Neural progenitor cell (in vitro differentiated cells): Measurements from ENCODE around the gene ZFHX3. TPM values are rescaled to one million over a fixed set of nuclear protein-coding genes. Genes with fewer than 3 reads are reported as not detected.

Source experiments
- DNase-seq: peaks from one replicate; pipeline ENCODE4 v3.0.0-alpha.2; 2016; ENCODE audit warnings: low spot score
- H2AFZ ChIP-seq: fragments of 200-600 bp; sonication (generic); replicated peaks from 2 replicates; pipeline ENCODE4 v1.6.1; 2016; ENCODE audit warnings: antibody characterized with exemption
- H3F3A ChIP-seq: fragments of 200-600 bp; sonication (generic); 2 replicates; pipeline ENCODE4 v1.6.1; 2016; ENCODE audit warnings: antibody characterized with exemption, low read depth
- H3K27ac ChIP-seq: fragments of 200-600 bp; sonication (generic); 2 replicates; pipeline ENCODE4 v1.5.1; 2016; ENCODE audit warnings: mild to moderate bottlenecking
- H3K27me3 ChIP-seq: fragments of 200-600 bp; sonication (generic); 2 replicates; pipeline ENCODE4 v1.6.1; 2016; ENCODE audit warnings: mild to moderate bottlenecking, moderate library complexity
- H3K36me3 ChIP-seq: fragments of 200-600 bp; sonication (generic); 2 replicates; pipeline ENCODE4 v1.5.1; 2016
- H3K4me1 ChIP-seq: fragments of 200-600 bp; sonication (generic); 2 replicates; pipeline ENCODE4 v1.6.1; 2016; ENCODE audit warnings: mixed run types
- H3K4me2 ChIP-seq: fragments of 200-600 bp; sonication (generic); 2 replicates; pipeline ENCODE4 v1.6.1; 2016
- H3K4me3 ChIP-seq: fragments of 200-600 bp; sonication (generic); 2 replicates; pipeline ENCODE4 v1.5.1; 2016
- H3K79me2 ChIP-seq: fragments of 200-600 bp; sonication (generic); 2 replicates; pipeline ENCODE4 v1.6.1; 2016; ENCODE audit warnings: low read depth
- H3K9ac ChIP-seq: fragments of 200-600 bp; sonication (generic); 2 replicates; pipeline ENCODE4 v1.6.1; 2016
- H3K9me3 ChIP-seq: fragments of 200-600 bp; sonication (generic); 2 replicates; pipeline ENCODE4 v1.5.1; 2016; ENCODE audit warnings: low read depth
- H4K20me1 ChIP-seq: fragments of 200-600 bp; sonication (generic); 2 replicates; pipeline ENCODE4 v1.6.1; 2016; ENCODE audit warnings: low read depth
- H3K27ac Mint-ChIP-seq: 3 replicates; pipeline ENCODE4 v1.8.0; 2021; ENCODE audit warnings: mixed read lengths
- H3K27me3 Mint-ChIP-seq: 2 replicates; pipeline ENCODE4 v1.8.0; 2022; ENCODE audit warnings: low read depth, mild to moderate bottlenecking, inconsistent platforms, moderate library complexity, mixed read lengths; ENCODE audit not compliant: insufficient read depth
- H3K36me3 Mint-ChIP-seq: 3 replicates; pipeline ENCODE4 v1.8.0; 2021; ENCODE audit warnings: mixed read lengths
- H3K4me1 Mint-ChIP-seq: 3 replicates; pipeline ENCODE4 v1.8.0; 2021; ENCODE audit warnings: mixed read lengths
- H3K4me3 Mint-ChIP-seq: 3 replicates; pipeline ENCODE4 v1.8.0; 2021; ENCODE audit warnings: mild to moderate bottlenecking, moderate library complexity, mixed read lengths
- H3K9me3 Mint-ChIP-seq: 3 replicates; pipeline ENCODE4 v1.8.0; 2020; ENCODE audit warnings: mixed read lengths
- EZH2 ChIP-seq: fragments of 200-600 bp; sonication (generic); IDR thresholded peaks from 2 replicates; pipeline ENCODE4 v1.6.1; 2017; ENCODE audit warnings: antibody characterized with exemption, mild to moderate bottlenecking, moderate library complexity
- EZH2phosphoT487 ChIP-seq: fragments of 200-600 bp; sonication (generic); IDR thresholded peaks from 2 replicates; pipeline ENCODE4 v1.6.1; 2017; ENCODE audit warnings: antibody characterized with exemption
- total RNA-seq: library from RNA; depleted of rRNA; stranded (reverse); fragments of >200 nt; gene quantifications from 2 replicates; pipeline ENCODE4 v1.2.3, GENCODE V29; 2015; ENCODE audit warnings: low replicate concordance
- TF ChIP-seq, protein P1 (sequence below): fragments of 200-600 bp; sonication (generic); IDR thresholded peaks from 2 replicates; pipeline ENCODE4 v1.5.1; 2017; ENCODE audit warnings: antibody characterized with exemption, mild to moderate bottlenecking

ZFHX3 gene
- total RNA-seq, 1 donor from 2014 or later: 2.4 TPM

DNA sequence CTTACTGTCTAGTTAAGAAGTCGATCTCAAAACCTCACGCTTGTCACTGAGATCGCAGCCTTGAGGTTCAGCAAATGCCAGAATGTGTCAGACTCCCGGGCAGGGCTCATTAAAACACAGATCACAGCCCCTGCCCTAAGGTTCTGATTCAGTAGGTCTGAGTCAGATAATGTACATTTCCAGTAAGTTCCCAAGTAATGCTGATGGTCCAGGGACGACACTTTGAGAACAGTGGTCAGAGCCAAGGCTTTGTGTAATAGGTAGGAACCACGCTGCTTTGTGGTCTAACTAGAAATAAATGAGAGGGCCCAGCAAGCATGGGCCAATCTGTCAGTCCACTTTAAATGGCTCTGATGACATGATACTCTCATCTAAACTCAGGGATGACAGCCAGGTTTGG lies 228.6 kb downstream of the ZFHX3 start:
- no peaks in the 10 kb centered on the region for H3K79me2 ChIP-seq
- H3K27ac Mint-ChIP-seq: no peak overlapping the region

DNA sequence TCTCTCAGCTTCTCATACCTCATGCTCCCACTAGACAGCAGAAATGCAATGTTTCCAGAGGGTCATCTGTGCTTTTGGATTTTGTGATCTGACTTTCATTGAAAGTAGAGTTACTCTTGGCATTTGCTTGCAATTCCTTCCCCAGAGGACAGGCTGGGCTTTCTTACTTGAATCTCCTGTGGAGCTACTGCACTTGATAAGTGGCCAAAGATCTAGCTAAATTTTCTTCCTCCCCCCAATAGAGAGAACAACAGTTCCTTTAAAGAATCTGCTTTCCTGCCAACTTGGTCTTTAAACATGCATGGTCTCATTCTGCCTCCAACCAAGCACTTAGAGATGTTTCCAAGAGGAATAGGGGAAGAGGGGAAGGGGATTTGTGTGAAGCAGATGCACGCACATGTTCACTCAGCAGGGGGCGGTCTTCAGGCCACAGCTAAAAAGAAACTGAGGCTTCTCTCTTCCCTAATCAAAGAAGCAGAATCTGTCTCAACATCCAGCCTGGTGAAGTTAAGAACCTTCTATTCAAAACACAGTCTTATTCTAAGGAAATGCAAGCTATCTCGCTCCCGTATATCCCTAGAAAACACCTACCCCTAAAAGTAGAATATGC lies 229.6 kb downstream of the ZFHX3 start:
- no peak overlapping the region for H3K27ac ChIP-seq

More for the DNA sequence above, 228.6 kb downstream of the ZFHX3 start:
- Histone ChIP-seq H4K20me1 (no peaks in the 10 kb centered on the region), H3K36me3 (no peaks in the 10 kb centered on the region), H3K4me3 (no peak overlapping the region), H3K4me2 (no peak overlapping the region), H3F3A (no peaks in the 10 kb centered on the region), H3K9me3 (no peaks in the 10 kb centered on the region), H2AFZ (no peak overlapping the region), H3K27me3 (no peaks in the 10 kb centered on the region), H3K9ac (no peak overlapping the region), H3K27ac (no peak overlapping the region), H3K4me1 (peaks cover 6% of the 10 kb centered on the region)
- no peaks in the 10 kb centered on the region for H3K9me3 Mint-ChIP-seq
- H3K4me3 Mint-ChIP-seq: no peak overlapping the region
- peaks cover 4% of the 10 kb centered on the region for H3K4me1 Mint-ChIP-seq
- TF ChIP-seq, protein P1, sequence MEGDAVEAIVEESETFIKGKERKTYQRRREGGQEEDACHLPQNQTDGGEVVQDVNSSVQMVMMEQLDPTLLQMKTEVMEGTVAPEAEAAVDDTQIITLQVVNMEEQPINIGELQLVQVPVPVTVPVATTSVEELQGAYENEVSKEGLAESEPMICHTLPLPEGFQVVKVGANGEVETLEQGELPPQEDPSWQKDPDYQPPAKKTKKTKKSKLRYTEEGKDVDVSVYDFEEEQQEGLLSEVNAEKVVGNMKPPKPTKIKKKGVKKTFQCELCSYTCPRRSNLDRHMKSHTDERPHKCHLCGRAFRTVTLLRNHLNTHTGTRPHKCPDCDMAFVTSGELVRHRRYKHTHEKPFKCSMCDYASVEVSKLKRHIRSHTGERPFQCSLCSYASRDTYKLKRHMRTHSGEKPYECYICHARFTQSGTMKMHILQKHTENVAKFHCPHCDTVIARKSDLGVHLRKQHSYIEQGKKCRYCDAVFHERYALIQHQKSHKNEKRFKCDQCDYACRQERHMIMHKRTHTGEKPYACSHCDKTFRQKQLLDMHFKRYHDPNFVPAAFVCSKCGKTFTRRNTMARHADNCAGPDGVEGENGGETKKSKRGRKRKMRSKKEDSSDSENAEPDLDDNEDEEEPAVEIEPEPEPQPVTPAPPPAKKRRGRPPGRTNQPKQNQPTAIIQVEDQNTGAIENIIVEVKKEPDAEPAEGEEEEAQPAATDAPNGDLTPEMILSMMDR: no peak
- TF ChIP-seq EZH2phosphoT487 (no peak), EZH2 (no peak)
- peaks cover 11% of the 10 kb centered on the region for H3K36me3 Mint-ChIP-seq
- H3K27me3 Mint-ChIP-seq: no peaks in the 10 kb centered on the region
- DNase-seq: no peak

DNA sequence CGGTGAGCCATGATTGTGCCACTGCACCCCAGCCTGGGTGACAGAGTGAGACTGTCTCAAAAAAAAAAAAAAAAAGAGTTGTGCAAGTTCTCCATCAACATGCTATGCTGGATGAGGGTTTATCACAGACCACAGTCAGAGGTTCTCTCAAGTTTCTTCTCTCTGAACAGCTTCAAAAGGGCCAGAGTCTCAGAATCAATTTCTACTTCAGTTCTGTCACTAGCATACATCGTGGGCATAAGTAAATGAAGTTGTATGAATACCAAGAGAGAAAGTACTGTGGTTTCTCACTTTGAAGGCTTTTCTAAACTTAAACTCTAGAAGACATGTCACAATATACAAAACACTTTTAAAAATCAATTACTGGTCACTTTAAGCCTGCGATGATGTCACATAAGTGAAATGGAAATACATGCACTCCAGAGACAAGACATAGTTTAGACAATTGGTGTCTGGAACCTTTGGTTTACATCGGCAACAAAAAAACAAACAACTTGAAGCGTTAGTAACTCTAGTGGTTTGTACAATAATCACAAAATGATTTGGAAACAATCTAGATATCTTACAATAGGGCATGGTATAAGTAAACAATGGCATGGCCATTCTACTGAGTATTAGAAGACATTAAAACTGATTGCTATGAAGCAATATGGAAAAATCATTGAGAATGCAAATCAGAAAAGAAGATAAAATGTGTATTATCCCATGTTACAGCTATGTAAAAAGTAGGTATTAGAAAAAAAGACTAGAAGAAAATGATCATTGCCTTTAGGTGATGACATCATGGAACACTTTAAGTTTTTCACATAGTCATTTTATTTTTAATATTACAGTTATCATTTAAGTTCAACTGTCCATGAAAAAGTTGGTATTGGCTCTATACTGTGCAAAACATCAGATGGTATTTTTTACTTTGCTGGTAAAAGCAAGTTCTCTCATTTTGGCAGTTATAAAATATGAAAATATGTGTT lies 232.3 kb downstream of the ZFHX3 start:
- TF ChIP-seq EZH2: no peak
- TF ChIP-seq EZH2phosphoT487: no peak
- TF ChIP-seq, protein P1: no peak
- Histone ChIP-seq H3K9ac (no peak overlapping the region), H3K4me3 (no peak overlapping the region), H3K79me2 (no peaks in the 10 kb centered on the region), H3K4me1 (peaks cover 13% of the 10 kb centered on the region), H3K9me3 (no peaks in the 10 kb centered on the region), H3K4me2 (no peak overlapping the region), H2AFZ (no peak overlapping the region), H4K20me1 (no peaks in the 10 kb centered on the region), H3K36me3 (no peaks in the 10 kb centered on the region), H3K27me3 (no peaks in the 10 kb centered on the region), H3F3A (no peaks in the 10 kb centered on the region), H3K27ac (no peak overlapping the region)
- H3K9me3 Mint-ChIP-seq: no peaks in the 10 kb centered on the region
- H3K27me3 Mint-ChIP-seq: no peaks in the 10 kb centered on the region
- H3K27ac Mint-ChIP-seq: peak overlapping the region; percentile 74
- peaks cover 8% of the 10 kb centered on the region for H3K4me1 Mint-ChIP-seq
- DNase-seq: no peak
- peaks cover 23% of the 10 kb centered on the region for H3K36me3 Mint-ChIP-seq
- no peak overlapping the region for H3K4me3 Mint-ChIP-seq

More for the DNA sequence above, 229.6 kb downstream of the ZFHX3 start:
- H2AFZ ChIP-seq: no peak overlapping the region
- Mint-ChIP-seq H3K4me3 (no peak overlapping the region), H3K27me3 (no peaks in the 10 kb centered on the region), H3K36me3 (peaks cover 10% of the 10 kb centered on the region), H3K27ac (no peak overlapping the region), H3K4me1 (peaks cover 8% of the 10 kb centered on the region), H3K9me3 (no peaks in the 10 kb centered on the region)
- H3K27me3 ChIP-seq: no peaks in the 10 kb centered on the region
- peak; percentile 49 for DNase-seq
- no peak overlapping the region for H3K4me3 ChIP-seq
- no peaks in the 10 kb centered on the region for H4K20me1 ChIP-seq
- H3K36me3 ChIP-seq: no peaks in the 10 kb centered on the region
- no peaks in the 10 kb centered on the region for H3K9me3 ChIP-seq
- peaks cover 13% of the 10 kb centered on the region for H3K4me1 ChIP-seq
- H3K9ac ChIP-seq: no peak overlapping the region
- no peaks in the 10 kb centered on the region for H3K79me2 ChIP-seq
- TF ChIP-seq EZH2phosphoT487: no peak
- TF ChIP-seq, protein P1: peak; percentile 55
- no peaks in the 10 kb centered on the region for H3F3A ChIP-seq
- H3K4me2 ChIP-seq: no peak overlapping the region
